A549 (cell line): Measurements from ENCODE around the gene LENG1. TPM values are rescaled to one million over a fixed set of nuclear protein-coding genes. Genes with fewer than 3 reads are reported as not detected.

Experiments used
- ATAC-seq, 2 experiments: fragments of 200-7000 bp in 1 of 2; fragments of >200 bp in 1 of 2; cut with Nextera tagmentation in 1 of 2; cut with Tn5 transposase in 1 of 2; 3 replicates each; pipeline versions ENCODE4 v1.8.0 to v1.9.1; 2018 to 2020; ENCODE audit warnings: mild to moderate bottlenecking in 1 of 2, moderate library complexity in 1 of 2
- CTCF ChIA-PET: fragments of 300-600 bp; sonication (Branson Sonifier 250); formaldehyde crosslinking; extraction: SDS; loops from one replicate; lab custom pipeline; 2021; ENCODE audit warnings: antibody characterized with exemption, inconsistent platforms; lab: Yijun Ruan, JAX
- POLR2A ChIA-PET: fragments of 350-600 bp; formaldehyde crosslinking; extraction: SDS; loops from one replicate; lab custom pipeline; 2021; ENCODE audit warnings: antibody characterized with exemption, inconsistent platforms; lab: Yijun Ruan, JAX
- DNase-seq, 2 experiments: peaks; one replicate each; pipeline versions ENCODE4 v3.0.0 to v3.0.0-alpha.2; 2011 to 2016; ENCODE audit warnings: low read depth in 1 of 2, low spot score in 1 of 2
- FAIRE-seq: peaks from 2 replicates; lab custom pipeline; 2011; peaks lifted over from hg19 to GRCh38; lab: Jason Lieb, UNC
- H3K27ac ChIP-seq, 2 experiments: fragments of >200 bp; sonication (Bioruptor Twin); formaldehyde crosslinking; 3 replicates each; pipeline ENCODE4 v1.5.1; 2016 to 2017
- H3K4me1 ChIP-seq: fragments of >200 bp; sonication (Bioruptor Twin); formaldehyde crosslinking; 3 replicates; pipeline ENCODE4 v1.6.1; 2016
- H3K4me2 ChIP-seq: fragments of >200 bp; sonication (Bioruptor Twin); formaldehyde crosslinking; 3 replicates; pipeline ENCODE4 v1.6.1; 2016
- H3K4me3 ChIP-seq: fragments of >200 bp; sonication (Bioruptor Twin); formaldehyde crosslinking; 3 replicates; pipeline ENCODE4 v1.5.1; 2016
- H3K9me3 ChIP-seq: fragments of >200 bp; sonication (Bioruptor Twin); formaldehyde crosslinking; 3 replicates; pipeline ENCODE4 v1.6.1; 2016
- BCL3 ChIP-seq: fragments of >200 bp; sonication (Bioruptor Twin); formaldehyde crosslinking; IDR thresholded peaks from 3 replicates; pipeline ENCODE4 v1.6.1; 2016
- CBX2 ChIP-seq: fragments of 200-600 bp; sonication (generic); IDR thresholded peaks from 2 replicates; pipeline ENCODE4 v1.6.1; 2016; ENCODE audit warnings: low read depth, mild to moderate bottlenecking, borderline replicate concordance
- CHD2 ChIP-seq: fragments of 150-350 bp; IDR thresholded peaks from 2 replicates; pipeline ENCODE4 v1.6.1; 2014; ENCODE audit warnings: low read length; ENCODE audit not compliant: partially characterized antibody
- CHD4 ChIP-seq: fragments of 200-600 bp; sonication (generic); IDR thresholded peaks from 2 replicates; pipeline ENCODE4 v1.6.1; 2016; ENCODE audit warnings: antibody characterized with exemption, mild to moderate bottlenecking, borderline replicate concordance
- E2F6 ChIP-seq: IDR thresholded peaks from 2 replicates; pipeline ENCODE4 v1.6.1; 2012; ENCODE audit warnings: low read depth, borderline replicate concordance
- ELK1 ChIP-seq: fragments of 150-350 bp; IDR thresholded peaks from 2 replicates; pipeline ENCODE4 v1.6.1; 2014; ENCODE audit warnings: low read depth, mild to moderate bottlenecking, low read length
- FOXS1 ChIP-seq: fragments of 250-450 bp; sonication (Bioruptor Pico); IDR thresholded peaks from 2 replicates; pipeline ENCODE4 v1.5.0; 2020; ENCODE audit warnings: mild to moderate bottlenecking, moderate library complexity
- HES2 ChIP-seq: fragments of >200 bp; sonication (Bioruptor Twin); formaldehyde crosslinking; IDR thresholded peaks from 2 replicates; pipeline ENCODE4 v1.6.1; 2016
- HEYL ChIP-seq: fragments of 250-450 bp; sonication (Bioruptor Pico); IDR thresholded peaks from 2 replicates; pipeline ENCODE4 v1.8.0; 2021; ENCODE audit warnings: mild to moderate bottlenecking, moderate library complexity
- JUN ChIP-seq, 2 experiments: fragments of >200 bp; sonication (Bioruptor Twin); formaldehyde crosslinking; IDR thresholded peaks; 2 replicates in 1 of 2; 3 replicates in 1 of 2; pipeline ENCODE4 v1.6.1; 2016 to 2017
- MAX ChIP-seq: IDR thresholded peaks from 2 replicates; pipeline ENCODE4 v1.6.1; 2012
- PBX3 ChIP-seq: IDR thresholded peaks from 2 replicates; pipeline ENCODE4 v1.6.1; 2012
- PHF8 ChIP-seq: fragments of 200-600 bp; sonication (generic); IDR thresholded peaks from 2 replicates; pipeline ENCODE4 v1.6.1; 2016; ENCODE audit warnings: low read depth, mild to moderate bottlenecking, antibody characterized with exemption, moderate library complexity, borderline replicate concordance
- POLR2A ChIP-seq: IDR thresholded peaks from 2 replicates; pipeline ENCODE4 v1.6.1; 2012; ENCODE audit warnings: mild to moderate bottlenecking, low read length
- RARB ChIP-seq: fragments of 250-450 bp; sonication (Bioruptor Pico); IDR thresholded peaks from 2 replicates; pipeline ENCODE4 v1.8.0; 2021; ENCODE audit warnings: mild to moderate bottlenecking, moderate library complexity
- REST ChIP-seq: fragments of 200-600 bp; sonication (generic); IDR thresholded peaks from 2 replicates; pipeline ENCODE4 v1.6.1; 2016; ENCODE audit warnings: antibody characterized with exemption, mild to moderate bottlenecking, moderate library complexity
- RFX5 ChIP-seq: fragments of 450-650 bp; IDR thresholded peaks from 2 replicates; pipeline ENCODE4 v1.7.1; 2014; ENCODE audit warnings: antibody characterized with exemption, mild to moderate bottlenecking, moderate library complexity
- WGBS: methylation state at CpG from one replicate; pipeline ENCODE4 v1.1.6; 2017; ENCODE audit errors: missing lambda C conversion rate; 5-methylcytosine and 5-hydroxymethylcytosine counted together
- polyA plus RNA-seq, 4 experiments: library from polyadenylated mRNA; depleted of rRNA in 3 of 4; stranded (reverse); fragments of >200 nt; fragmentation: RNase III in 1 of 4; extraction: RNeasy Plus Mini Kit Qiagen cat#74134 plus additional on column Dnase treatment in 1 of 4; gene quantifications; 2 replicates in 3 of 4; 3 replicates in 1 of 4; pipeline ENCODE4 v1.2.3, GENCODE V29; 2011 to 2017

LENG1 gene
- polyA plus RNA-seq, 2 of the 4 experiments (the other 2 are of a cell fraction) = 13.3 to 13.8 TPM

- 0% methylated on average over 8 of the region's 103 CpGs for WGBS
- Histone ChIP-seq H3K4me3 (peak within 1 kb of the TSS; percentile 84), H3K27ac (peak within 1 kb of the TSS; percentile 94 to 95), H3K9me3 (no peaks in the 10 kb centered on the region), H3K4me1 (peaks cover 15% of the 10 kb centered on the region; the same call in 2 of the 3 replicates), H3K4me2 (peak within 1 kb of the TSS; percentile 94)
- TF ChIP-seq ELK1 (no peak), CHD2 (peak; percentile 7), BCL3 (peak; percentile 73; the same call in 1 of the 3 replicates), E2F6 (peak; percentile 83), MAX (peak; percentile 51), RARB (no peak), CBX2 (peak; percentile 98), PHF8 (peak; percentile 91), POLR2A (peak; percentile 83), JUN (IDR thresholded peaks at IDR 0.05) (peak; percentile 74 to 89; a peak in 3 of 5 replicates), FOXS1 (CRISPR knock-in tag) (no peak), HEYL (no peak), HES2 (no peak)
- no peak for DNase-seq
- POLR2A ChIA-PET = interaction anchor here (0.6 to 3.4 kb wide), 24 partner anchors 9 to 311 kb away, joined by 3 to 51 read pairs (median 8); partner anchors contain the start of genes LENG1, LENG8, MBOAT7 and MYADM
- FAIRE-seq = no peak
- CTCF ChIA-PET = interaction anchor here (1.0 to 2.8 kb wide), 9 partner anchors 11 to 114 kb away, joined by 3 to 9 read pairs (median 4); no protein-coding TSS in a partner anchor
- ATAC-seq = no peak
These were observed 21.6 kb downstream of the LENG1 start, which contains the start of gene CNOT3 for GRCh38 chr19:54137699-54138488. CNOT3 (plus strand) TSS chr19:54137762; CDS start chr19:54142979, 5,217 bp downstream.

- peak; percentile 100 for DNase-seq
- Histone ChIP-seq H3K4me3 (peak overlapping the region; percentile 84), H3K4me2 (peak overlapping the region; percentile 94), H3K4me1 (peaks cover 15% of the 10 kb centered on the region; the same call in 2 of the 3 replicates), H3K27ac (peak overlapping the region; percentile 94 to 95), H3K9me3 (no peaks in the 10 kb centered on the region)
- peak; percentile 79 to 92 for ATAC-seq
- TF ChIP-seq CHD2 = peak; percentile 7
- TF ChIP-seq CHD4 = no peak
- peak; percentile 32; the same call in 1 of the 2 replicates for TF ChIP-seq REST
- peak; percentile 26 for TF ChIP-seq MAX
- peak; percentile 97 for TF ChIP-seq PBX3
- TF ChIP-seq RFX5 = peak; percentile 85; the same call in 1 of the 2 replicates
- TF ChIP-seq HEYL = no peak
- TF ChIP-seq FOXS1 (CRISPR knock-in tag) = no peak
- peak; percentile 69 for TF ChIP-seq POLR2A
- WGBS = under 1% methylated on average over 44 of the region's 46 CpGs
- POLR2A ChIA-PET = interaction anchor here (0.6 to 3.4 kb wide), 28 partner anchors 8 to 1516 kb away, joined by 3 to 51 read pairs (median 6); partner anchors contain the start of genes LENG1, LENG8, MBOAT7 and MYADM
- CTCF ChIA-PET = interaction anchor here (0.7 to 2.8 kb wide), 11 partner anchors 12 to 260 kb away, joined by 3 to 9 read pairs (median 4); partner anchors contain the start of gene LENG1
- FAIRE-seq = peak; percentile 99
These were observed 22.4 kb downstream of the LENG1 start for GRCh38 chr19:54136864-54137698.
